GM12801 (cell line): ENCODE measurements around the gene LRR1.

Experiments
- CTCF ChIP-seq: IDR thresholded peaks from one replicate; pipeline ENCODE4 v1.5.1; 2011; ENCODE audit warnings: control low read depth; ENCODE audit not compliant: insufficient read length; ENCODE audit errors: extremely low read depth

Gene LRR1

GRCh38 chr14:49637534-49638078, 38.9 kb downstream of the LRR1 start:
- TF ChIP-seq CTCF = no peak

- TF ChIP-seq CTCF = no peak
Measured at GRCh38 chr14:49640540-49641417, 42.0 kb downstream of the LRR1 start.

- no peak for TF ChIP-seq CTCF
Measured at GRCh38 chr14:49641697-49642129, 43.0 kb downstream of the LRR1 start.

- no peak for TF ChIP-seq CTCF
Measured at GRCh38 chr14:49642163-49642562, 43.4 kb downstream of the LRR1 start.

- no peak for TF ChIP-seq CTCF
Measured at GRCh38 chr14:49653508-49653907, 54.8 kb downstream of the LRR1 start.

- no peak for TF ChIP-seq CTCF
Measured at GRCh38 chr14:49654511-49654910, 55.8 kb downstream of the LRR1 start.

- TF ChIP-seq CTCF = no peak
Measured at GRCh38 chr14:49659526-49660455, 61.1 kb downstream of the LRR1 start.
